Measurements from ENCODE around the gene YIPF3. TPM values are rescaled to one million over a fixed set of nuclear protein-coding genes. Genes with fewer than 3 reads are reported as not detected.
"Not testable (repeated sequence)": the region's sequence is repeated elsewhere in the genome, so short reads cannot be mapped to it uniquely, and the experiment has no call there.

The YIPF3 gene
- total RNA-seq, 2 experiments from 2014 or later: 32.6 to 33.9 TPM

GRCh38 chr6:43499028-43499815 is 17.5 kb downstream of the YIPF3 start:
- Mint-ChIP-seq H3K4me1 (ENCODE audit: low read depth) (peaks cover 8% of the 10 kb centered on the region), H3K27me3 (no peaks in the 10 kb centered on the region), H3K4me3 (no peak overlapping the region), H3K9me3 (no peaks in the 10 kb centered on the region), H3K27ac (no peak overlapping the region), H3K36me3 (ENCODE audit: low read depth) (peaks cover 24% of the 10 kb centered on the region)
- ATAC-seq: no peak
- TF ChIP-seq CTCF (IDR thresholded peaks at IDR 0.05): no peak
- intact Hi-C loops (cut with micrococcal nuclease): no loop called here
- POLR2A ChIA-PET: interaction anchor here (0.9 to 1.2 kb wide), 3 partner anchors 9 to 11 kb away, joined by 3 to 4 read pairs (median 3); partner anchors contain the start of gene LRRC73
- CTCF ChIA-PET: interaction anchor here (0.9 to 10.4 kb wide), 2 partner anchors 7 to 8 kb away, joined by 3 to 78 read pairs; no protein-coding TSS in a partner anchor
- DNase-seq: no peak

GRCh38 chr6:43498291-43498690 is 18.4 kb downstream of the YIPF3 start:
- H3K4me1 Mint-ChIP-seq (ENCODE audit: low read depth): peaks cover 16% of the 10 kb centered on the region
- H3K27ac Mint-ChIP-seq; H3K9me3 Mint-ChIP-seq; H3K27me3 Mint-ChIP-seq; intact Hi-C loops (cut with micrococcal nuclease); DNase-seq; ATAC-seq; H3K4me3 Mint-ChIP-seq: not testable (repeated sequence)
- CTCF ChIA-PET: interaction anchor here (1.2 to 10.4 kb wide), 2 partner anchors 8 to 11 kb away, joined by 3 to 78 read pairs; no protein-coding TSS in a partner anchor
- H3K36me3 Mint-ChIP-seq (ENCODE audit: low read depth): peaks cover 16% of the 10 kb centered on the region
- POLR2A ChIA-PET: interaction anchor here (0.7 to 1.2 kb wide), 2 partner anchors 12 to 63 kb away, joined by 3 read pairs; partner anchors contain the start of gene LRRC73

GRCh38 chr6:43497689-43498088 is 19.0 kb downstream of the YIPF3 start:
- TF ChIP-seq CTCF (IDR thresholded peaks at IDR 0.05): no peak
- Mint-ChIP-seq H3K27me3 (no peaks in the 10 kb centered on the region), H3K4me3 (no peak overlapping the region), H3K9me3 (no peaks in the 10 kb centered on the region), H3K4me1 (ENCODE audit: low read depth) (peaks cover 19% of the 10 kb centered on the region), H3K36me3 (ENCODE audit: low read depth) (peaks cover 14% of the 10 kb centered on the region), H3K27ac (no peak overlapping the region)
- DNase-seq: no peak
- ChIA-PET CTCF (interaction anchor here (1.2 to 10.4 kb wide), 2 partner anchors 9 to 11 kb away, joined by 3 to 78 read pairs; no protein-coding TSS in a partner anchor), POLR2A (interaction anchor here (0.7 to 1.2 kb wide), 2 partner anchors 12 to 62 kb away, joined by 3 read pairs; partner anchors contain the start of gene LRRC73)
- ATAC-seq: no peak
- intact Hi-C loops (cut with micrococcal nuclease): no loop called here

- ATAC-seq (no peak), DNase-seq (no peak)
- no peaks in the 10 kb centered on the region for H3K9me3 Mint-ChIP-seq
- intact Hi-C loops (cut with micrococcal nuclease): no loop called here
- no peaks in the 10 kb centered on the region for H3K27me3 Mint-ChIP-seq
- H3K4me1 Mint-ChIP-seq (ENCODE audit: low read depth): peaks cover 19% of the 10 kb centered on the region
- CTCF ChIA-PET: interaction anchor here (0.9 to 10.4 kb wide), 4 partner anchors 9 to 267 kb away, joined by 3 to 78 read pairs (median 4); partner anchors contain the start of gene DLK2
- no peak overlapping the region for H3K27ac Mint-ChIP-seq
- H3K36me3 Mint-ChIP-seq (ENCODE audit: low read depth): peaks cover 12% of the 10 kb centered on the region
- TF ChIP-seq CTCF (IDR thresholded peaks at IDR 0.05): no peak
- POLR2A ChIA-PET: no interaction called here
- no peak overlapping the region for H3K4me3 Mint-ChIP-seq
Observed at GRCh38 chr6:43497129-43497396, 19.7 kb downstream of the YIPF3 start.

- H3K27ac Mint-ChIP-seq: no peak overlapping the region
- ChIA-PET CTCF (interaction anchor here (0.7 to 10.4 kb wide), 4 partner anchors 10 to 267 kb away, joined by 3 to 78 read pairs (median 4); partner anchors contain the start of gene DLK2), POLR2A (interaction anchor here (0.8 to 2.6 kb wide), 2 partner anchors 20 to 216 kb away, joined by 3 to 8 read pairs; partner anchors contain the start of genes POLR1C and YIPF3)
- no peaks in the 10 kb centered on the region for H3K9me3 Mint-ChIP-seq
- peaks cover 19% of the 10 kb centered on the region for H3K4me1 Mint-ChIP-seq (ENCODE audit: low read depth)
- DNase-seq (peak; percentile 37), ATAC-seq (peak; percentile 70)
- H3K36me3 Mint-ChIP-seq (ENCODE audit: low read depth): peaks cover 8% of the 10 kb centered on the region
- TF ChIP-seq CTCF (IDR thresholded peaks at IDR 0.05): peak; percentile 32
- H3K4me3 Mint-ChIP-seq: no peak overlapping the region
- intact Hi-C loops (cut with micrococcal nuclease): no loop called here
- no peaks in the 10 kb centered on the region for H3K27me3 Mint-ChIP-seq
Observed at GRCh38 chr6:43496370-43497128, 20.2 kb downstream of the YIPF3 start.

Data from activated CD8-positive, alpha-beta T cell treated with anti-CD3 and anti-CD28 coated beads for 36 hours (primary cell).